ENCODE data around the gene ST8SIA4. TPM values are rescaled to one million over a fixed set of nuclear protein-coding genes. Genes with fewer than 3 reads are reported as not detected.

Gene ST8SIA4
- total and polyA plus RNA-seq, 5 donors, result 0.84 to 5.9 (median 4.1) TPM

- DNase-seq, result no peak
- no peaks in the 10 kb centered on the region for H3K9me3 ChIP-seq (ENCODE audit: control insufficient read depth, low read length)
- H3K27ac ChIP-seq (ENCODE audit: low read length), result no peak overlapping the region
- H3K27me3 ChIP-seq (ENCODE audit: control insufficient read depth, insufficient read depth), result no peaks in the 10 kb centered on the region
- intact Hi-C loops (cut with DNase I), result no loop called here
- ATAC-seq, result no peak
- H3K4me1 ChIP-seq (ENCODE audit: control insufficient read depth, insufficient read depth, low read length), result no peaks in the 10 kb centered on the region
- no peak overlapping the region for H3K4me3 ChIP-seq (ENCODE audit: low read length)
These were observed 49.5 kb downstream of the ST8SIA4 start for GRCh38 chr5:100853582-100853981.

GRCh38 chr5:100852988-100853449 lies 50.1 kb downstream of the ST8SIA4 start:
- Histone ChIP-seq H3K27me3 (ENCODE audit: control insufficient read depth, insufficient read depth) (no peaks in the 10 kb centered on the region), H3K4me1 (ENCODE audit: control insufficient read depth, insufficient read depth, low read length) (no peaks in the 10 kb centered on the region), H3K9me3 (ENCODE audit: control insufficient read depth, low read length) (no peaks in the 10 kb centered on the region), H3K27ac (ENCODE audit: low read length) (no peak overlapping the region), H3K4me3 (ENCODE audit: low read length) (no peak overlapping the region)
- no peak for ATAC-seq
- intact Hi-C loops (cut with DNase I), result no loop called here
- WGBS, result 76% methylated on average over 3 of the region's 3 CpGs
- DNase-seq, result no peak

- Histone ChIP-seq H3K27me3 (ENCODE audit: control insufficient read depth, insufficient read depth) (no peaks in the 10 kb centered on the region), H3K4me3 (ENCODE audit: low read length) (no peak overlapping the region), H3K4me1 (ENCODE audit: control insufficient read depth, insufficient read depth, low read length) (no peaks in the 10 kb centered on the region), H3K9me3 (ENCODE audit: control insufficient read depth, low read length) (no peaks in the 10 kb centered on the region), H3K27ac (ENCODE audit: low read length) (no peak overlapping the region)
- intact Hi-C loops (cut with DNase I), result no loop called here
- DNase-seq (no peak), ATAC-seq (no peak)
- 93% methylated on average over 8 of the region's 8 CpGs for WGBS
These were observed 51.0 kb downstream of the ST8SIA4 start for GRCh38 chr5:100852051-100852450.

DNA sequence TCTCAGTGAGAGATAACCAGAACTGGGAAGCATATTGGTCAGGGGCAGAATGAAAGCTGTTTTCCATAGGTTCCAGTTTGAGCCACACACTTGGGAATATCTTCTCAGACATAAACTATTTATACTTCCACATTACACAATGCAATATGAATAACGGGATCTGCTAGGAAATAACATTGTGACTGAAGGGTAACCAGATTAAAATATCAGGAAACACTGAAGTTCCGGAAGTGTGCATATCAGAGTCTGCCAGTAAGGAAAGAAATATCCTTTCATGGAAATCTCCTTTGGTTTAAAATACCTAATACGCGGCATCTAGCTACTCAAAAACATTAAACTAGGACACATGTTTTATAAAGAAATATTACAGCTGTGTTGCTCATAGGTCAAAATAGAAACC lies 56.3 kb downstream of the ST8SIA4 start:
- Histone ChIP-seq H3K4me3 (ENCODE audit: low read length) (peak overlapping the region; percentile 20), H3K9me3 (ENCODE audit: control insufficient read depth, low read length) (no peaks in the 10 kb centered on the region), H3K27me3 (ENCODE audit: control insufficient read depth, insufficient read depth) (no peaks in the 10 kb centered on the region), H3K27ac (ENCODE audit: low read length) (no peak overlapping the region), H3K4me1 (ENCODE audit: control insufficient read depth, insufficient read depth, low read length) (no peaks in the 10 kb centered on the region)
- ATAC-seq (peak in 1 of 2 donors; percentile 35), DNase-seq (no peak)
- intact Hi-C loops (cut with DNase I), result loop anchor here in 1 of 4 donors (10.0 kb wide), 1 partner anchor 48 kb away; no protein-coding TSS in a partner anchor
- WGBS, result 23% methylated on average over 4 of the region's 4 CpGs

GRCh38 chr5:100842080-100842479 lies 61.0 kb downstream of the ST8SIA4 start:
- Histone ChIP-seq H3K9me3 (ENCODE audit: control insufficient read depth, low read length) (no peaks in the 10 kb centered on the region), H3K27me3 (ENCODE audit: control insufficient read depth, insufficient read depth) (no peaks in the 10 kb centered on the region), H3K4me1 (ENCODE audit: control insufficient read depth, insufficient read depth, low read length) (no peaks in the 10 kb centered on the region), H3K27ac (ENCODE audit: low read length) (no peak overlapping the region), H3K4me3 (ENCODE audit: low read length) (no peak overlapping the region)
- intact Hi-C loops (cut with DNase I), result loop anchor here in 1 of 4 donors (10.0 kb wide), 1 partner anchor 53 kb away; no protein-coding TSS in a partner anchor
- ATAC-seq, result no peak
- 60% methylated on average over 2 of the region's 2 CpGs for WGBS
- no peak for DNase-seq

- Histone ChIP-seq H3K4me1 (ENCODE audit: control insufficient read depth, insufficient read depth, low read length) (no peaks in the 10 kb centered on the region), H3K9me3 (ENCODE audit: control insufficient read depth, low read length) (no peaks in the 10 kb centered on the region), H3K27ac (ENCODE audit: low read length) (no peak overlapping the region), H3K4me3 (ENCODE audit: low read length) (no peak overlapping the region), H3K27me3 (ENCODE audit: control insufficient read depth, insufficient read depth) (no peaks in the 10 kb centered on the region)
- intact Hi-C loops (cut with DNase I), result loop anchor here in 1 of 4 donors (10.0 kb wide), 1 partner anchor 53 kb away; no protein-coding TSS in a partner anchor
- DNase-seq, result no peak
- ATAC-seq, result peak in 1 of 2 donors; percentile 23
- WGBS, result 60% methylated on average over 4 of the region's 4 CpGs
These were observed 61.6 kb downstream of the ST8SIA4 start for GRCh38 chr5:100841358-100842076.

DNA sequence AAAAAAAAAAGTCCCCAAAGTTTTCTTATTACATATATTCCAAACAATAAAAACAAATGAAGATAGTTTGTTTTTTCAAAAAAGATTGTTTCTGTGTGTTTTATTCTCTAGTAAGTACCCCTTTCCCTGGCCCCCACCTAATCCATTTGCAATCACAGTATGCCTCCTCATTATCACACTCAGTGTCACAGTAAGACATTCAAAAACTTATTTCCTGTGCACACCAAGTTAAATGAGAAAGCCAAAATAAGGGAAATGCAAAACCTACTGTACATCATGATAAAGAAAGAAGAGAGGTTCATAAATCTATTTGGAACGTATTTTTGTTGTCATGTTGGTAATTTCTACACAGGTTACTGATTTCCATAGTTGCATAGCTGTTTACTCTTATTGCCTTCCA lies 62.3 kb downstream of the ST8SIA4 start:
- ATAC-seq, result no peak
- H3K4me1 ChIP-seq (ENCODE audit: control insufficient read depth, insufficient read depth, low read length), result no peaks in the 10 kb centered on the region
- no peak for DNase-seq
- H3K27me3 ChIP-seq (ENCODE audit: control insufficient read depth, insufficient read depth), result no peaks in the 10 kb centered on the region
- H3K27ac ChIP-seq (ENCODE audit: low read length), result no peak overlapping the region
- H3K4me3 ChIP-seq (ENCODE audit: low read length), result no peak overlapping the region
- no peaks in the 10 kb centered on the region for H3K9me3 ChIP-seq (ENCODE audit: control insufficient read depth, low read length)
- 45% methylated on average over 1 of the region's 1 CpG for WGBS
- intact Hi-C loops (cut with DNase I), result loop anchor here in 1 of 4 donors (10.0 kb wide), 1 partner anchor 54 kb away; no protein-coding TSS in a partner anchor

- intact Hi-C loops (cut with DNase I), result loop anchor here in 1 of 4 donors (10.0 kb wide), 1 partner anchor 54 kb away; no protein-coding TSS in a partner anchor
- ATAC-seq (no peak), DNase-seq (no peak)
- Histone ChIP-seq H3K9me3 (ENCODE audit: control insufficient read depth, low read length) (no peaks in the 10 kb centered on the region), H3K4me1 (ENCODE audit: control insufficient read depth, insufficient read depth, low read length) (no peaks in the 10 kb centered on the region), H3K27me3 (ENCODE audit: control insufficient read depth, insufficient read depth) (no peaks in the 10 kb centered on the region), H3K27ac (ENCODE audit: low read length) (no peak overlapping the region), H3K4me3 (ENCODE audit: low read length) (no peak overlapping the region)
- WGBS, result 77% methylated on average over 2 of the region's 2 CpGs
These were observed 62.7 kb downstream of the ST8SIA4 start for GRCh38 chr5:100840370-100840769.

DNA sequence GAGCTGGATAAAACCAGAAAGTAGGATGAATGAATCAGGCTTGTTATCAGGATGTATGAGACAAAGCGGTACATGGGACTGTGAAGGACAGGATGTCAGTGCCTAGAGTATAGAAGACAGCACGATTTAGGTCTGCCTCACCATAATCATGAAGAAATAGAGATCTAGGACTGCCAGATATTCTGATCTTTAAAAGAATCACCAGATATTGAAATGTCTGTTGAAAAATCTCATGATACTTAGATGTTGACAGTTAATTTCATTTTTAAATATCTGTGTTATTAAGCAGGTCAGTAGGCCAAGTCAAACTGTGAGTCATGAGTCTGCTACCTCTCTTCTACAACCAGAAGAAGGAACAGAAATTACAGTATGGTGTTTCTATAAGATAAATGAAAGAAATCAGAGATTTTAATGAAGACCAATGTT lies 65.0 kb downstream of the ST8SIA4 start:
- no peak for DNase-seq
- no peaks in the 10 kb centered on the region for H3K27me3 ChIP-seq (ENCODE audit: control insufficient read depth, insufficient read depth)
- ATAC-seq, result no peak
- H3K4me3 ChIP-seq (ENCODE audit: low read length), result no peak overlapping the region
- no peaks in the 10 kb centered on the region for H3K9me3 ChIP-seq (ENCODE audit: control insufficient read depth, low read length)
- intact Hi-C loops (cut with DNase I), result no loop called here
- H3K4me1 ChIP-seq (ENCODE audit: control insufficient read depth, insufficient read depth, low read length), result no peaks in the 10 kb centered on the region
- WGBS, result 77% methylated on average over 2 of the region's 2 CpGs
- no peak overlapping the region for H3K27ac ChIP-seq (ENCODE audit: low read length)

DNA sequence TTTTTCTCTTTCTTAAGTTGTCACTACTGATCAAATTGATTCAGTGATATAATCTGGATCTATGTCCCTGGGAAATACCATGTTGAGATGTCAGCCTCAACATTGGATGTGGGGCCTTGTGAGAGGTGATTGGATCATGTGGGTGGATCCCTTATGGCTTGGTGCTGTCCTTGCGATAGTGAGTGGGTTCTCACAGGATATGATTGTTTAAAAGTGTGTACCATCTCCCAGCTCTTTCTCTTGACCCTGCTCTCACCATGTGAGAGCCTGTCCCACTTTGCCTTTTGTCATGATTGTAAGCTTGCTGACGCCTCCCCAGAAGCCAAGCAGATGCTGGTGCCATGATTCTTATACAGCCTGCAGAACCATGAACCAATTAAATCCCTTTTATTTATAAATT lies 68.6 kb downstream of the ST8SIA4 start:
- Histone ChIP-seq H3K9me3 (ENCODE audit: control insufficient read depth, low read length) (no peaks in the 10 kb centered on the region), H3K4me3 (ENCODE audit: low read length) (no peak overlapping the region), H3K4me1 (ENCODE audit: control insufficient read depth, insufficient read depth, low read length) (no peaks in the 10 kb centered on the region), H3K27ac (ENCODE audit: low read length) (no peak overlapping the region), H3K27me3 (ENCODE audit: control insufficient read depth, insufficient read depth) (no peaks in the 10 kb centered on the region)
- intact Hi-C loops (cut with DNase I), result no loop called here
- ATAC-seq (no peak), DNase-seq (no peak)
- WGBS, result 93% methylated on average over 2 of the region's 2 CpGs

DNA sequence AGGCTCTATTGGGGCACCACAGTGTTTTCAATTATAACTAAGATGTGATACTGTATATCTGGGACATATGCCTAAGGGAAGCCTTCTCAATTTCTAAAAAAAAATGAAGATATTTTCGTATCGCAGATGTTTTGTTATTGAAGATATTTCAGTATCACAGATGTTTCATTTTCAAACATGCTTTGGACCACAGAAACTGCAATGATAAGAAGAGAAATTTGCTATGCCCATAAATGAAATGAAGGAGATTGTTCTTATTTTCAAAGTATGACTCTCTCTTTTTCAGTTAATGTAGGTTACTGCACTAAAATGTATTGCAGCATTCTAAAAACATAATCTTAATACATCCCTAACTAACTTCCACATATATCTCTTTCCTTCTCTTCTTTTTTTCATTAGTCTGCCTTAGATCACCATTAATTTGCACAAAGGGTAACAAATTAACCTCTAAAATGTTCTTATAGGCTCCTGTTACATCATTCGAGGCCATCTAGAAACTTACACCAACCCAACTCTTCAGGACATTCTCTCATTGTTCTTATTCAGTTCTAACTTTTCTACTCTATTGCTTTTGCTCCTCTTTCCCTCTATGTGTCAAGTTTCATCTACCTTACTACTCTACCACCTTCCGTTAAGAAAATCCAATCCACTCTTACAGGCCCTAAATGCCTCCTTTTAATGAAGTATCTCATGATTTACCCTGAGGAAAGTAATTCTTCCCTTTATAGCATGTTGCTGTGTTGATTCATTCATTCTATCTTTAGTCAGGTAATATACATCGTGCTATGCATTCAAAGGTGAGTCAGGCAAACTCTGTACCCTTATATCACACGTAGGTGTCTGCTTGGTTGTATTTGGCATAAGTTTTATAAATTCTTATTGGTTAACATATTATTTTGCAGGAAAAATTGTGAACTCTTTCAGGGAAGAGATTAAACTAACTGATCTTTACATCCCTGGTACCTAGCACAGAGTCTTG lies 70.5 kb downstream of the ST8SIA4 start:
- no peak for ATAC-seq
- no peak overlapping the region for H3K4me3 ChIP-seq (ENCODE audit: low read length)
- no peaks in the 10 kb centered on the region for H3K27me3 ChIP-seq (ENCODE audit: control insufficient read depth, insufficient read depth)
- DNase-seq, result no peak
- 95% methylated on average over 6 of the region's 6 CpGs for WGBS
- intact Hi-C loops (cut with DNase I), result no loop called here
- H3K9me3 ChIP-seq (ENCODE audit: control insufficient read depth, low read length), result no peaks in the 10 kb centered on the region
- H3K27ac ChIP-seq (ENCODE audit: low read length), result no peak overlapping the region
- no peaks in the 10 kb centered on the region for H3K4me1 ChIP-seq (ENCODE audit: control insufficient read depth, insufficient read depth, low read length)

All from right cardiac atrium (tissue), 5 donors.